Panc1 (cell line): ENCODE measurements around the gene ZBTB20.

ENCODE experiments used
- CTCF ChIP-seq: fragments of 450-650 bp; IDR thresholded peaks from 2 replicates; pipeline ENCODE4 v1.5.1; 2017; ENCODE audit warnings: mild to moderate bottlenecking
- TCF7L2 ChIP-seq: IDR thresholded peaks from 2 replicates; pipeline ENCODE4 v1.6.1; 2011; ENCODE audit warnings: mild to moderate bottlenecking, low read depth, low read length, inconsistent platforms

- TF ChIP-seq CTCF (no peak), TCF7L2 (no peak)
Observed at GRCh38 chr3:114418107-114418506, 729.0 kb downstream of the ZBTB20 start.
